ENCODE data around the gene FAM107B.
A peak's percentile ranks its signal among the peaks of the same experiment; 100 is the strongest.

Gene FAM107B

GRCh38 chr10:14543904-14544210, 230.8 kb downstream of the FAM107B start:
- FAIRE-seq: no peak

GRCh38 chr10:14543046-14543903, 231.4 kb downstream of the FAM107B start:
- FAIRE-seq (peak; percentile 71), DNase-seq (ENCODE audit: insufficient read length, low spot score) (no peak)

More at GRCh38 chr10:14543904-14544210, 230.8 kb downstream of the FAM107B start:
- no peak for DNase-seq (ENCODE audit: insufficient read length, low spot score)

DNA sequence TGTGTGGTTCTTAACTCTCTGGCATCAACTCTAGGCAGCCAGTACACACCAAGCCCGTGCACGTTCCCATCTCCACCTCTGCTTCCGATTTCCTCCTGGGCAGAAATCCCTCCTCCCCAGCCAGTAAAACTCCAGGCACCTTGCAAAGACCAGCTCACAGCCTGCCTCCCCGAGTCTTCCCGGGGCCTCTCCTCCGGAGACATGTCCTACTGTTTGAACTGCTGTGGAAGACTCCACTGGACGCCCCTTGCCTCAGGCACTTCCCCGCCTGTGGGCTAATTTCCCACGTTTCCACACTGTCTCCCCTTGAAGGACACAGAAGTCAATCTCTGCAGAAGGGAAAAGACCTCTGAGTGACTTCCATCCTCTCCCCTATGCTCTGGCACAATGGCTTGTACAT, 233.3 kb downstream of the FAM107B start:
- DNase-seq (ENCODE audit: insufficient read length, low spot score) (no peak), FAIRE-seq (no peak)

DNA sequence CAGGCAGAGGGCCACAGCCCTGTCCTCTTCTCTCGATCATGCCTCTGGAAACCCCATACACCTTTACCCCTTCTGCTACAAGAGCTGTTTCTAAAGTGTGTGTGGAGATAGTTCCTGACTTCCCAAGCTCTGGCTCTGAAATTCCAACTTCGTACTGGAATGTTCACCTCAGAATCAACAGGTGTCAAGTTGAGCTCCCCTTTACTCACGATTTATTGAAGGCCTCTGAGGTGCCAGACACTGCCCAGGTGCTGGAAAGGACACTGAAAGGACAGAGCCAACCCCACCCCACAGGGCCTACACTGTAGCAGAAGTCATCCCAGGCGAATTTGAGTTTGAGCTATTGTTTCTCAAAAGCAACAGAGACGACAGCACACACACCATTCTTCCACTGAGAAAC, 234.1 kb downstream of the FAM107B start:
- DNase-seq (ENCODE audit: insufficient read length, low spot score): no peak
- FAIRE-seq: no peak

DNA sequence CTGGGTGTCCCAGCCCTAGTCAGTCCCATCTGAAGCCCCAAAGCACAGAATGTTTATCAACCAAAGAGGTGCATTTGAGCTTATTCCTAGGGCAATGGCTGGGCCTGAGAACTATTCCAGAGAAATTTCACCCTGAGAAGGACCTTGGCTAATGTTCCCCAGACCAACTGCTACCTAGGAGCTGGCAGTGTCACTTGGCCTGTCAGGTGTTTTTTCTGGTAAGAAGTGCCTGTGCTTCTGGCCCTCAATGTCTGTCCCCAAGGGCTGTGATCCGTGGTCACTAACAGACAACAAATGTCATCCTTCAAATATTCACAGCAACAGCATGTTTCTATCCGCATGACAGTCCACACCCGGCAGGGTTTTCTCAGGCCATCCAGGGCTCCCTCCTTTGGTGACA, 234.6 kb downstream of the FAM107B start:
- FAIRE-seq (no peak), DNase-seq (ENCODE audit: insufficient read length, low spot score) (no peak)

GRCh38 chr10:14539176-14539575, 235.5 kb downstream of the FAM107B start:
- no peak for FAIRE-seq
- no peak for DNase-seq (ENCODE audit: insufficient read length, low spot score)

- peak; percentile 86 for FAIRE-seq
- DNase-seq (ENCODE audit: insufficient read length, low spot score): no peak
Observed at GRCh38 chr10:14536241-14537213, 238.2 kb downstream of the FAM107B start.

- no peak for FAIRE-seq
- DNase-seq (ENCODE audit: insufficient read length, low spot score): no peak
Observed at GRCh38 chr10:14535457-14536130, 239.1 kb downstream of the FAM107B start.

DNA sequence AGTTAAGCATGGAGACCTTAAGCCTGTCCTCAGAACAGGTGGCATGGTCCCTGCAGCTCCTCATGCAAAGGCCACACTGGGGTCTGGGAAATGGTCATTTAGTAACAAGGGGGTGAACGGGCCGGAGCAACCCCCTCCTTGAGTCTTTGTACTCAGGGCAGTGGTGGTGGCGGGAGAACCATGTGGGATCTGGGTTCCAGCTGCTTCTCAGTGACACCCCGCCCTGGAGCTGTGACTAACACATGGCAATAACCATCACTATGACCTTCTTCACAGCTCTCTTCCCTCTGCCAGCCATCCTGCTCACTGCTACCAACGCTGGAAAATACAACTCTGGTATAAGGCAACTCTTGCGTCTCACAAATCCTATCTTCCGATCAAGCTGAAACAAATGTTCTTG, 240.5 kb downstream of the FAM107B start:
- DNase-seq (ENCODE audit: insufficient read length, low spot score): no peak
- no peak for FAIRE-seq

GRCh38 chr10:14533295-14533694, 241.4 kb downstream of the FAM107B start:
- FAIRE-seq (no peak), DNase-seq (ENCODE audit: insufficient read length, low spot score) (no peak)

GRCh38 chr10:14532473-14533251, 242.0 kb downstream of the FAM107B start:
- DNase-seq (ENCODE audit: insufficient read length, low spot score) (no peak), FAIRE-seq (no peak)

DNA sequence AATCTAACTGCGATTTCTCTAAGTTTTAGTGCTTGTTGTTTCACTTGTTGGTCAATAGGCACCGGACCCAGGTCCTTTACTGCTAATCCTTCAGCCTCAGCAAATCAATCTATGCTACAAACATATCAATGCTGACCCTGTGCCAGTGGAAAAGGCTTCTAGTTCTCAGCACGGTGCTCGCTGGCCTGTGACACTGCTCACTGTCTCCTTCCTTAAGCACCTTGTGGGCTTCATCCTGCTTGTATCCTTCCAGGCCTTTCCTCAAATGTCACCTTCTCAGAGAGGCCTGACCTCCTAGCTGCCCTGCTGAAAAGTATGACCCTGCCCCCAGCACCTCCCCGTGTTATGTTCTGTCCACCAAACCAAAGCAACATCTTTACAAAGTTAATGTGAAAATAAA, 242.7 kb downstream of the FAM107B start:
- DNase-seq (ENCODE audit: insufficient read length, low spot score): no peak
- no peak for FAIRE-seq

- DNase-seq (ENCODE audit: insufficient read length, low spot score): no peak
- no peak for FAIRE-seq
Observed at GRCh38 chr10:14530465-14530864, 244.2 kb downstream of the FAM107B start.

- FAIRE-seq (no peak), DNase-seq (ENCODE audit: insufficient read length, low spot score) (no peak)
Observed at GRCh38 chr10:14529351-14529750, 245.3 kb downstream of the FAM107B start.

- FAIRE-seq: no peak
- DNase-seq (ENCODE audit: insufficient read length, low spot score): no peak
Observed at GRCh38 chr10:14528450-14528849, 246.2 kb downstream of the FAM107B start.

GRCh38 chr10:14527915-14528314, 246.8 kb downstream of the FAM107B start:
- DNase-seq (ENCODE audit: insufficient read length, low spot score) (no peak), FAIRE-seq (no peak)

DNA sequence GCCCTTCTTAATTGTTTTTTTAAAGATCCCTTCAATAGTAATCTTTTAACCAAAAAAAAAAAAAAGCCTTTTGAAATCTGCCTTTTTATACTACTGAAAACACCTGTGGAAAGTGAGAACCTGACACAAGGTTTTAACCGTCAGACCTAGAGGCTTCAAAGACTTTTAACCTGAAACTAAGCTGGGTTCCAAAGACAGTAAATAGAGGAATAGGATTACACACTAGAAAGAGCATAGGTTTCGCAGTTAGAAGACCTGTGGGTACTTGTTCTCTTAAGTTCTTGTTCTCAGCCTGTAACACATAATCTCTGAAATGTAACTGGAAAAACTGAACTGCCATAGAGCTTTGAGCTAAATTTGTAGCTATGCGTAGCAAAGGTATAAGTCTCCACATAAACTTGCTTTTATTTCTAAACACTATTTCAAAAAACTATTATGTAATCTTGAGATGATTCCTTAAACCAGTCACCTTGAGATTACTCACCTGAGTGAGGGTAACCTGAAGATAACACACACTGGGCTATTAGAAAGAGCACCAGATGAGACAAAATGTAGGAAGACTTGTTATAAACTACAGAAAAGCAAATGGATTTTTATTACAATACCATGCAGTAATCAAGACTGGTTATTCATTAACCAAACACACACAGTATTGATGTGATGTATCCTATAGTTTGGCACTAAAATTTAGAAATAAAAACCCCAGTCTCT, 247.4 kb downstream of the FAM107B start:
- DNase-seq (ENCODE audit: insufficient read length, low spot score): no peak
- no peak for FAIRE-seq

- FAIRE-seq: no peak
- no peak for DNase-seq (ENCODE audit: insufficient read length, low spot score)
Observed at GRCh38 chr10:14526326-14526725, 248.4 kb downstream of the FAM107B start.

DNA sequence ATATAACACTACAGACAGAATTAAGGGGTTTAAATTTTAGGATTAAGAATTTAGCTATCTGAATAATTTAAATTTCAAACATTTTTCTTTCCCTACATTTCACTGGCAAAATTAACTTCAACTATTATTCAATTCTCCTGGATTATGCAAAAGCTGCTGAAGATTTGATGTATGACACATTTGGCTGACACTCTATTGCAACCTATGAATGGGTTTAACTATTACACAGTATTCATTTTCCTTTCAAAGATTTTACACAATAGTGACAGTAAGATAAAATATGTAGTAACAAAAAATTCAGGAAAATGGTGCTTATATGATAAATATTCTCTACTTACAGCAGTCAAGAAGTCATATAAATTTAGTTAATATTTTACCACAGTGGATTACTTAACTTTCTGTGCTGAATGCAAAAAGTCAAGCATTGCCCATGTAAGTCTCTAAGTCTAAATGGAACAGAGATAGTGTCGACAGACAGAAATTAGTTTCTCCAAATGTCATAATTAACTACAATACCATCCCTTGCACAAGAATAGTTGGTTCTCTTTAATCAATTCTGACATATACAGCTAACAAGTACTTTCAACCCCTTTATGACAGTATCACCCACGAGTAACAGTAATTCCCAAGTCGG, 249.9 kb downstream of the FAM107B start:
- FAIRE-seq: peak; percentile 48
- no peak for DNase-seq (ENCODE audit: insufficient read length, low spot score)

Measured in GM19239 (cell line).